Mesenteric fat pad (tissue), 1 donor: ENCODE measurements around the gene ADARB1. TPM values are rescaled to one million over a fixed set of nuclear protein-coding genes. Genes with fewer than 3 reads are reported as not detected.
A peak's percentile ranks its signal among the peaks of the same experiment; 100 is the strongest.

Experiments used
- DNase-seq: peaks from one replicate; pipeline ENCODE4 v3.0.0-alpha.2; 2020; ENCODE audit warnings: low spot score
- total RNA-seq: library from RNA; stranded (reverse); fragmentation: NEBNext Ultra II Directional; extraction: Animal tissue kit (Norgen Biotek cat#: 25700); gene quantifications from one replicate; pipeline ENCODE4 v1.2.1, GENCODE V29; 2021
- donor health status: DM: yes; HTN: yes; CAD: no.

Gene ADARB1
- total RNA-seq, 1 donor from 2014 or later: 39.6 TPM

- DNase-seq: peak; percentile 89
These were observed 627 bp downstream of the ADARB1 start for GRCh38 chr21:45074818-45075595.

GRCh38 chr21:45075596-45076244 lies 1.3 kb downstream of the ADARB1 start:
- DNase-seq: no peak

GRCh38 chr21:45076245-45076711 lies 1.9 kb downstream of the ADARB1 start:
- peak; percentile 51 for DNase-seq

- no peak for DNase-seq
These were observed 4.0 kb downstream of the ADARB1 start for GRCh38 chr21:45078371-45078770.

- DNase-seq: no peak
These were observed 4.5 kb downstream of the ADARB1 start for GRCh38 chr21:45078877-45079281.

GRCh38 chr21:45079351-45079750 lies 5.0 kb downstream of the ADARB1 start:
- no peak for DNase-seq

- no peak for DNase-seq
These were observed 5.9 kb downstream of the ADARB1 start for GRCh38 chr21:45080232-45080631.

GRCh38 chr21:45080639-45081414 lies 6.4 kb downstream of the ADARB1 start:
- no peak for DNase-seq

- DNase-seq: no peak
These were observed 7.3 kb downstream of the ADARB1 start for GRCh38 chr21:45081636-45082035.

- no peak for DNase-seq
These were observed 8.4 kb downstream of the ADARB1 start for GRCh38 chr21:45082736-45083135.

GRCh38 chr21:45084121-45084520 lies 9.7 kb downstream of the ADARB1 start:
- no peak for DNase-seq

- no peak for DNase-seq
These were observed 10.6 kb downstream of the ADARB1 start for GRCh38 chr21:45084881-45085536.

GRCh38 chr21:45085700-45086099 lies 11.3 kb downstream of the ADARB1 start:
- no peak for DNase-seq

GRCh38 chr21:45086337-45086958 lies 12.1 kb downstream of the ADARB1 start:
- no peak for DNase-seq

- no peak for DNase-seq
These were observed 12.8 kb downstream of the ADARB1 start for GRCh38 chr21:45087022-45087823.

GRCh38 chr21:45088116-45088515 lies 13.7 kb downstream of the ADARB1 start:
- DNase-seq: no peak

- no peak for DNase-seq
These were observed 14.3 kb downstream of the ADARB1 start for GRCh38 chr21:45088729-45089128.

- no peak for DNase-seq
These were observed 15.6 kb downstream of the ADARB1 start for GRCh38 chr21:45089964-45090363.

- no peak for DNase-seq
These were observed 16.6 kb downstream of the ADARB1 start for GRCh38 chr21:45090966-45091365.
